Body of pancreas (tissue), 4 donors: ENCODE measurements around the gene STK38. TPM values are rescaled to one million over a fixed set of nuclear protein-coding genes. Genes with fewer than 3 reads are reported as not detected.
A peak's percentile ranks its signal among the peaks of the same experiment; 100 is the strongest.
"Not testable (repeated sequence)": the region's sequence is repeated elsewhere in the genome, so short reads cannot be mapped to it uniquely, and the experiment has no call there.

Experiments used
- ATAC-seq: fragments of 150-250 bp; one replicate; pipeline ENCODE4 v1.9.1; 2016
- DNase-seq, 4 donors: peaks; one replicate each; pipeline ENCODE4 v3.0.0-alpha.2; 2019
- H3K27ac ChIP-seq, 4 donors: fragments of 200-600 bp; sonication (generic); 1 replicate in 3 of 4; 2 replicates in 1 of 4; pipeline versions ENCODE4 v1.5.1 to v1.6.1; 2016 to 2019; ENCODE audit warnings: mild to moderate bottlenecking in 1 of 4, mixed read lengths in 1 of 4, moderate library complexity in 1 of 4
- H3K27me3 ChIP-seq, 2 donors: fragments of 200-600 bp; sonication (generic); one replicate each; pipeline ENCODE4 v1.6.0; 2016; ENCODE audit warnings: mild to moderate bottlenecking in 1 of 2
- H3K36me3 ChIP-seq, 2 donors: fragments of 200-600 bp; sonication (generic); replicated peaks in 1 of 2; 2 replicates each; pipeline ENCODE4 v1.5.1; 2016; ENCODE audit warnings: low read depth in 2 of 2; ENCODE audit not compliant: insufficient read depth in 1 of 2
- H3K4me1 ChIP-seq: fragments of 200-600 bp; sonication (generic); one replicate; pipeline ENCODE4 v1.6.0; 2016
- H3K4me3 ChIP-seq, 2 donors: fragments of 200-600 bp; sonication (generic); 1 replicate in 1 of 2; 2 replicates in 1 of 2; pipeline ENCODE4 v1.5.1; 2016 to 2019
- H3K9me3 ChIP-seq, 3 donors: fragments of 200-600 bp; sonication (generic); 1 replicate in 2 of 3; 2 replicates in 1 of 3; pipeline ENCODE4 v1.5.1; 2016
- CTCF ChIP-seq, 7 experiments: fragments of 450-650 bp in 4 of 7; fragments of 200-600 bp in 3 of 7; sonication (generic) in 3 of 7; IDR thresholded peaks; one replicate each; pipeline ENCODE4 v1.5.1; 2016 to 2019; ENCODE audit warnings: antibody characterized with exemption in 7 of 7
- POLR2A ChIP-seq, 3 donors: fragments of 450-650 bp; IDR thresholded peaks; one replicate each; pipeline ENCODE4 v1.6.1; 2016; ENCODE audit warnings: antibody characterized with exemption in 3 of 3, mild to moderate bottlenecking in 2 of 3
- WGBS, 2 donors: methylation state at CpG; one replicate each; pipeline ENCODE4 v1.1.5; 2017; 5-methylcytosine and 5-hydroxymethylcytosine counted together
- intact Hi-C: fragments of 100-400 bp; cut with DNase I; formaldehyde crosslinking; loops from one replicate; pipeline ENCODE4 v1.15.1; 2023
- total RNA-seq, 2 donors: library from RNA; depleted of rRNA; stranded (reverse); fragments of >200 nt; gene quantifications; one replicate each; pipeline ENCODE4 v1.1.0, GENCODE V29; 2016

The STK38 gene
- total RNA-seq, 2 donors from 2014 or later: 11.9 to 16.2 TPM

DNA sequence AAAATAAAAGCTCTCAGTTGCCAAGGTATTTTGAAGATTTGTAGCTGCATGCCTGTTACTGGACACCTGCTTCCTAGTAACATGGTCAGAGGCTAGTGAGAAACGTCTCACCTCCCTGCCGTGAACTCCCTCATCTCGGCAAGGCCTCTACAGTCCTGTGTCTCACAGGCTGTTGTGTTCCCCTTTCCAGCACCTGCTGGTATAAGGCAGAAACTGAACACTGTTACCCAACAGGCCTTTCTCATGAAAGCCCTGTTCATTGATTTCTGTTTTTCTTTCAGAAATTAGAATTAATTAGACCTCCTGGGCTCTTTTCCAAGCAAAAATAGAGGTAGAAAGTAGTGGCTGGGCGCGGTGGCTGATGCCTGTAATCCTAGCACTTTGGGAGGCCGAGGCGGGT, 29.3 kb upstream of the STK38 start:
- ATAC-seq (peak; percentile 47), DNase-seq (no peak)
- Histone ChIP-seq H3K27me3 (no peaks in the 10 kb centered on the region), H3K4me1 (no peaks in the 10 kb centered on the region), H3K4me3 (no peak overlapping the region), H3K27ac (peak overlapping the region in 3 of 4 donors; percentile 28 to 74 (median 58)), H3K36me3 (no peaks in the 10 kb centered on the region), H3K9me3 (no peaks in the 10 kb centered on the region)
- intact Hi-C loops: loop anchor here (10.0 kb wide), 1 partner anchor 122 kb away; no protein-coding TSS in a partner anchor
- TF ChIP-seq POLR2A (IDR thresholded peaks at IDR 0.05): no peak
- peak in 1 of 7 experiments; percentile 4 for TF ChIP-seq CTCF (IDR thresholded peaks at IDR 0.05)
- WGBS, 2 donors: 64 to 72% methylated on average over 7 of the region's 7 CpGs

- H3K9me3 ChIP-seq: no peaks in the 10 kb centered on the region
- ATAC-seq (no peak), DNase-seq (no peak)
- H3K4me3 ChIP-seq: no peak overlapping the region
- no peaks in the 10 kb centered on the region for H3K27me3 ChIP-seq
- no peaks in the 10 kb centered on the region for H3K36me3 ChIP-seq
- intact Hi-C loops: loop anchor here (10.0 kb wide), 1 partner anchor 120 kb away; no protein-coding TSS in a partner anchor
- H3K4me1 ChIP-seq: no peaks in the 10 kb centered on the region
- TF ChIP-seq POLR2A (IDR thresholded peaks at IDR 0.05) (no peak), CTCF (IDR thresholded peaks at IDR 0.05) (no peak)
- H3K27ac ChIP-seq: no peak overlapping the region
These were observed 27.4 kb upstream of the STK38 start for GRCh38 chr6:36574679-36575078.

DNA sequence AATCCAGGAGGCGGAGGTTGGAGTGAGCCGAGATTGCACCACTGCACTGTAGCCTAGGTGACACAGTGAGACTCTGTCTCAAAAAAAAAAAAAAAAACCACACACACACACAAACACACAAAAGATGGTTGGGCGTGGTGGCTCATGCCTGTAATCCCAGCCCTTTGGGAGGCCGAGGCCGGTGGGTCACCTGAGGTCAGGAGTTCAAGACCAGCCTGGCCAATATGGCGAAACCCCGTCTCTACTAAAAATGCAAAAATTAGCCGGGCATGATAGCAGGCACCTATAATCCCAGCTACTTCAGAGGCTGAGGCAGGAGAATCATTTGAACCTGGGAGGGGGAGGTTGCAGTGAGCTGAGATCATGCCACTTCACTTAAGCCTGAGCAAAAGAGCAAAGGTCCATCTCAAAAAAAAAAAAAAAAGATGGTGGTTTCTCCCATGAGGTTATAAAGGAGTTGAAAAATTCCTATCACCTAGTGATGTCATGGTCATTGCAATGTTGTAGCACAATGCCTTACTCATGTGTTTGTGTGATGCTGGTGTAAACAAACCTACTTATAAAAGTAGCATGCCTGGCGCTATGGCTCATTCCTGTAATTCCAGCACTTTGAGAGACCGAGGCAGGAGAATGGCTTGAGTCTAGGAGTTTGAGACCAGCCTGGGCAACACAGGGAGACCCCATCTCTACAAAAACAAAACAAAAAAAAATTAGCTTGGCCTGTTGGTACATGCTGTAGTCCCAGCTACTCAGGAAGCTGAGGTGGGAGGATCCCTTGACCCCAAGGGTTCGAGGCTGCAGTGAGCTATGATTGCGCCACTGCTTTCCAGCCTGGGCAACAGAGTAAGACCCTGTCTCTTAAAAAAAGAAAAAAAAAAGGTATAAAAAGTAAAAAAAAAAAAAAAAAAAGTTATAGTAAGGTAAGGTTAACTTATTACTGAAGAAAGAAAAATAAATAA, 25.4 kb upstream of the STK38 start:
- H3K27ac ChIP-seq, H3K36me3 ChIP-seq, ATAC-seq, DNase-seq, H3K9me3 ChIP-seq, H3K4me3 ChIP-seq, H3K27me3 ChIP-seq, H3K4me1 ChIP-seq: not testable (repeated sequence)
- WGBS, 2 donors: 91 to 92% methylated on average over 9 to 12 of the region's 12 CpGs
- intact Hi-C loops: loop anchor here (10.0 kb wide), 1 partner anchor 118 kb away; no protein-coding TSS in a partner anchor

DNA sequence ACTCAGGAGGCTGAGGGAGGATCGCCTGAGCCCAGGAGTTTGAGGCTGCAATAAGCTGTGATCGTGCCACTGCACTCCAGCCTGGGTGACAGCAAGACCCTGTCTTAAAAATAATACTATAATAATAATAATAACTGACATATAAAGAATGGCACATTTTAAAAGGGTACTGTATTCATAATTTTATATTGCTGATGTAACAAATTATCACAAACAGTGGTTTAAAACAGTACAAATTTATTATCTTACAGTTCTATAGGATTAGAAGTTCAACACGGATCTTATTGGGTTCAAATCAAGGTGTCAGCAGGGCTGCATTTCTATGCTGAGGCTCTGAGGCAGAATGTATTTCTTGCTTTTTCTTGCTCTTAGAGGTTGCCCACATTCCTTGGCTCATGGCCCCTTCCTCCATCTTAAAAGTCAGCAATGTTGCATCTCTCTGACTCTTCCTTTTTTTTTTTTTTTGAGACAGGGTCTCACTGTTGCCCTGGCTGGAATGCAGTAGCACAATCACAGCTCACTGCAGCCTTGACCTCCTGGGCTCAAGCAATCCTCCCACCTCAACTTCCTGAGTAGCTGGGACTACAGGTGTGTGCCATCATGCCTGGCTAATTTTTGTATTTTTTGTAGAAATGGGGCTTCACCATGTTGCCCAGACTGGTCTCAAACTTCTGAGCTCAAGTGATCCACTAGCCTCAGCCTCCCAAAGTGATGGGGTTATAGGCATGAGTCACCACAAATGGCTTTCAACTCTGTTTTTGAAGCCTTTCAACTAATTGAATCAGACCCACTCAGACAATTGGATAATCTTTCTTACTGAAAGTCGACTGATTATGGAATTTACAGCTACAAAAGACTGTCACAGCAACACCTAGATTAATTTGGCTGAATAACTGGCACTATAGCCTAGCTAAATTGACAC, 24.1 kb upstream of the STK38 start:
- Histone ChIP-seq H3K9me3 (no peaks in the 10 kb centered on the region), H3K36me3 (no peaks in the 10 kb centered on the region), H3K4me1 (no peaks in the 10 kb centered on the region), H3K27me3 (no peaks in the 10 kb centered on the region), H3K4me3 (no peak overlapping the region), H3K27ac (no peak overlapping the region)
- intact Hi-C loops: loop anchor here (10.0 kb wide), 1 partner anchor 117 kb away; no protein-coding TSS in a partner anchor
- no peak for ATAC-seq
- TF ChIP-seq POLR2A (IDR thresholded peaks at IDR 0.05) (no peak), CTCF (IDR thresholded peaks at IDR 0.05) (no peak)
- WGBS, 2 donors: 77 to 82% methylated on average over 4 of the region's 4 CpGs
- DNase-seq: no peak

GRCh38 chr6:36570264-36570663, 23.0 kb upstream of the STK38 start:
- no peak for DNase-seq
- intact Hi-C loops: loop anchor here (10.0 kb wide), 1 partner anchor 115 kb away; no protein-coding TSS in a partner anchor
- no peaks in the 10 kb centered on the region for H3K4me1 ChIP-seq

More at GRCh38 chr6:36570264-36570663, 23.0 kb upstream of the STK38 start:
- no peak for TF ChIP-seq POLR2A (IDR thresholded peaks at IDR 0.05)
- TF ChIP-seq CTCF (IDR thresholded peaks at IDR 0.05): no peak
- WGBS, 2 donors: 85 to 98% methylated on average over 2 of the region's 2 CpGs
- H3K9me3 ChIP-seq: no peaks in the 10 kb centered on the region
- H3K27me3 ChIP-seq: no peaks in the 10 kb centered on the region
- ATAC-seq: no peak
- H3K4me3 ChIP-seq: no peak overlapping the region
- no peaks in the 10 kb centered on the region for H3K36me3 ChIP-seq
- H3K27ac ChIP-seq: no peak overlapping the region
